Measurements from ENCODE around the gene STK24.

The STK24 gene

GRCh38 chr13:98485561-98485960, 91.3 kb downstream of the STK24 start:
- Histone ChIP-seq H2AK5ac (ENCODE audit: low read length) (no peak overlapping the region), H3K27me3 (ENCODE audit: insufficient read depth, low read length) (no peaks in the 10 kb centered on the region), H3K79me2 (ENCODE audit: control insufficient read depth, insufficient read depth, low read length, poor library complexity) (peaks cover 3% of the 10 kb centered on the region), H3K14ac (ENCODE audit: low read length) (no peak overlapping the region), H2BK5ac (ENCODE audit: low read depth, low read length, poor library complexity) (no peak overlapping the region), H4K8ac (ENCODE audit: low read depth, low read length) (no peak overlapping the region), H3K4me3 (ENCODE audit: low read depth, low read length) (no peak overlapping the region), H3K23ac (ENCODE audit: low read length) (no peak overlapping the region), H3K36me3 (ENCODE audit: control insufficient read depth in 1 of 2, insufficient read depth in 2 of 2, low read length in 2 of 2) (peaks cover 0 to 2% of the 10 kb centered on the region in 2 experiments), H3K79me1 (ENCODE audit: low read length) (peaks cover 15% of the 10 kb centered on the region), H4K12ac (ENCODE audit: low read depth, low read length) (no peak overlapping the region), H3K27ac (ENCODE audit: low read depth, low read length) (no peak overlapping the region), H3K18ac (ENCODE audit: low read length) (peak overlapping the region; percentile 67), H2BK120ac (ENCODE audit: insufficient read depth, low read length, poor library complexity) (peak overlapping the region; percentile 10), H3K9me3 (ENCODE audit: insufficient read depth, low read depth, low read length) (no peaks in the 10 kb centered on the region), H2BK12ac (ENCODE audit: low read length) (no peak overlapping the region), H4K91ac (ENCODE audit: low read depth, low read length) (peak overlapping the region; percentile 57), H3K4me1 (ENCODE audit: control insufficient read depth in 1 of 2, insufficient read depth in 2 of 2, low read length in 2 of 2) (peaks cover 35 to 37% of the 10 kb centered on the region in 2 experiments), H3K4me2 (ENCODE audit: low read length) (no peak overlapping the region), H3K4ac (ENCODE audit: low read depth, low read length) (peak overlapping the region; percentile 25), H2AFZ (ENCODE audit: insufficient read depth, low read length, poor library complexity) (no peak overlapping the region), H3K9ac (ENCODE audit: low read length) (no peak overlapping the region)
- WGBS (ENCODE audit: extremely low coverage, insufficient coverage, insufficient read length): no CpG with 5 or more reads among the region's 11 CpGs
- DNase-seq: no peak

DNA sequence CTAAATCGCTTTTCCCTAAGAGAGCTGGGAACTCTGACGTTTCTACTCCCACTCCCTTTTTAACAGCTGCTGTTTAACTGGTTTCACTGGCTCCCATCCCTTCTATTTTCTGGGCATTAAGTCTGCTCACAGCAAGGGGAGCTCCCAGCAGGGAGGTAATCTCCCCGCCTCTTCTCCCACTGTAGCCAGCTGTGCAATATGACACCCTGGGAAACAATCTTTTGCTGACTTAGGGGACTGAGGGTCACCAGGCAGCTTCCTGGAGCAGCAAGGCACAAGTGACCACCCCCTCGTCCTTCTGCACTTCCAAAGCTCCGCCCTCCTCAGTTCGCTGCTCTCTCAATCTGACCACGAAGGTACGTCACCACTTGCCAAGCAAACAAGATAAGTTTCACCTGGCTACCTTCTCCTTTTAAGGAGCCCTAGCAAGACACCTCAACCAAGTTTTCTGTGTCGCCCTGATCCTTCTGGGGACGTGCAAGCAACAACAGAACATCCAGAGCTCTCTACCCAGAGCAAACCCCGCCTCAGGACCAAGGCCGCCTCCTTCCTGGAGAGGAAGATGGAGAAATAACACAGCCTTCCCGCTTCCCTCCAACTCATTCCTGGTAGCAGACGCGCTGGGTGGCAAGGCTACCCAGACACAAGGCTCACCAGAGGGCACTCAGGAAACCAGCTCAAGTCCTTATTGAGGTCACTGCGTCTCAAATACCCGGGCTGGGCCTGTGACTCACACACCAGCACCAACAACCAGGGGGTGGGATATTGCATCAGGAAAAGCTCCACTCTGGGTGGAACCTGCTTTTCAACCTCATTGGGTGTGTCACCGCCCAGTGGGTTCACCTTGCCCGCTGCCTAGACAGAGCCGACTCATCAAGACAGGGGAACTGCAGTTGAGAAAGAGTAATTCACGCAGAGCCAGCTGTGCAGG, 92.4 kb downstream of the STK24 start:
- H3K4me1 ChIP-seq (ENCODE audit: control insufficient read depth in 1 of 2, insufficient read depth in 2 of 2, low read length in 2 of 2): peaks cover 35 to 37% of the 10 kb centered on the region in 2 experiments
- peak overlapping the region; percentile 24 for H2AFZ ChIP-seq (ENCODE audit: insufficient read depth, low read length, poor library complexity)
- H4K8ac ChIP-seq (ENCODE audit: low read depth, low read length): peak overlapping the region; percentile 40
- H2BK5ac ChIP-seq (ENCODE audit: low read depth, low read length, poor library complexity): peak overlapping the region; percentile 11
- WGBS (ENCODE audit: extremely low coverage, insufficient coverage, insufficient read length): no CpG with 5 or more reads among the region's 21 CpGs
- peak; percentile 99 for DNase-seq
- H3K27me3 ChIP-seq (ENCODE audit: insufficient read depth, low read length): no peaks in the 10 kb centered on the region
- H3K4me3 ChIP-seq (ENCODE audit: low read depth, low read length): no peak overlapping the region
- H2BK12ac ChIP-seq (ENCODE audit: low read length): no peak overlapping the region
- no peak overlapping the region for H4K12ac ChIP-seq (ENCODE audit: low read depth, low read length)
- no peak overlapping the region for H3K23ac ChIP-seq (ENCODE audit: low read length)
- H2AK5ac ChIP-seq (ENCODE audit: low read length): no peak overlapping the region
- H3K14ac ChIP-seq (ENCODE audit: low read length): peak overlapping the region; percentile 12
- no peak overlapping the region for H3K9ac ChIP-seq (ENCODE audit: low read length)
- H3K4ac ChIP-seq (ENCODE audit: low read depth, low read length): peak overlapping the region; percentile 37
- H3K79me1 ChIP-seq (ENCODE audit: low read length): peaks cover 15% of the 10 kb centered on the region
- peak overlapping the region; percentile 66 for H3K27ac ChIP-seq (ENCODE audit: low read depth, low read length)
- H4K91ac ChIP-seq (ENCODE audit: low read depth, low read length): peak overlapping the region; percentile 49
- peak overlapping the region; percentile 33 for H2BK120ac ChIP-seq (ENCODE audit: insufficient read depth, low read length, poor library complexity)
- peaks cover 3% of the 10 kb centered on the region for H3K79me2 ChIP-seq (ENCODE audit: control insufficient read depth, insufficient read depth, low read length, poor library complexity)
- H3K9me3 ChIP-seq (ENCODE audit: insufficient read depth, low read depth, low read length): no peaks in the 10 kb centered on the region
- peak overlapping the region; percentile 38 for H3K18ac ChIP-seq (ENCODE audit: low read length)
- peak overlapping the region; percentile 43 for H3K4me2 ChIP-seq (ENCODE audit: low read length)
- no peaks in the 10 kb centered on the region for H3K36me3 ChIP-seq (ENCODE audit: control insufficient read depth in 1 of 2, insufficient read depth in 2 of 2, low read length in 2 of 2)

DNA sequence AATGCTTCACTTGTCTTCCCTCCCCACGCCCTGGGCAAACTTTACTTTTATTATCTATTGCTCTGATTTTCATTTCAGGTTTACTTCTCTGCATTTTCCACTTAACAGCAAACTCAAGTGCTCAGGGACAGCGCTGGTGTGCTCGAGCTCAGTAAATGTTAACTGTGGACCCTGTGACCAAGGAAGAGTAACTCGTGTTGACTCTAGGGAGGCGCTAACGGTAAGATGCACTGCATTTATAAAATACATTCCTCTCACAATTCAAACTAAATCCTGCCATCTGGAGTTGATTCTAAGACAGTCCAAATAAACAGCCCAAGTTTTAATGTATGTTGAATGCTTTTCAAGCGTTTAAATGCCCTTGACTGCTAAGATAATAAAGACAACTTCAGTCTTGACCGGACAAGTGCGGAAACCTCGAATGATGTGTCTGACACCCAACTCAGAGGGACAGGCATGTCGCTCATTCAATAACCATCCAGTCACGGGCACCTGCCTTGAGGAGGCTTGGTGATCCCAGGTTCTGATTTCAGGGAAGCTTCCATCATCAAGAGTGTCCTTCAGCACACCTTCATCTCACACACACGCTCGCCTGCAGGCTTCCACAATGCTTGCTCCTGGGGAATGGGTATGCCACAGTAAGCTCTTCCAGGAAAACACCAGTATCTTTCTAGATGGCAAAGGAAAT, 93.2 kb downstream of the STK24 start:
- Histone ChIP-seq H3K4me3 (ENCODE audit: low read depth, low read length) (no peak overlapping the region), H2AK5ac (ENCODE audit: low read length) (peak overlapping the region; percentile 22), H3K9ac (ENCODE audit: low read length) (no peak overlapping the region), H3K14ac (ENCODE audit: low read length) (peak overlapping the region; percentile 45), H3K4me1 (ENCODE audit: control insufficient read depth in 1 of 2, insufficient read depth in 2 of 2, low read length in 2 of 2) (peaks cover 38 to 39% of the 10 kb centered on the region in 2 experiments), H4K8ac (ENCODE audit: low read depth, low read length) (peak overlapping the region; percentile 7), H4K91ac (ENCODE audit: low read depth, low read length) (peak overlapping the region; percentile 59), H3K36me3 (ENCODE audit: control insufficient read depth in 1 of 2, insufficient read depth in 2 of 2, low read length in 2 of 2) (no peaks in the 10 kb centered on the region), H3K27me3 (ENCODE audit: insufficient read depth, low read length) (no peaks in the 10 kb centered on the region), H2BK12ac (ENCODE audit: low read length) (no peak overlapping the region), H3K4ac (ENCODE audit: low read depth, low read length) (peak overlapping the region; percentile 86), H2BK120ac (ENCODE audit: insufficient read depth, low read length, poor library complexity) (no peak overlapping the region), H3K9me3 (ENCODE audit: insufficient read depth, low read depth, low read length) (no peaks in the 10 kb centered on the region), H4K12ac (ENCODE audit: low read depth, low read length) (no peak overlapping the region), H3K23ac (ENCODE audit: low read length) (no peak overlapping the region), H3K18ac (ENCODE audit: low read length) (peak overlapping the region; percentile 83), H3K79me1 (ENCODE audit: low read length) (peaks cover 15% of the 10 kb centered on the region), H3K4me2 (ENCODE audit: low read length) (peak overlapping the region; percentile 43), H3K27ac (ENCODE audit: low read depth, low read length) (peak overlapping the region; percentile 66), H3K79me2 (ENCODE audit: control insufficient read depth, insufficient read depth, low read length, poor library complexity) (peaks cover 3% of the 10 kb centered on the region), H2AFZ (ENCODE audit: insufficient read depth, low read length, poor library complexity) (peak overlapping the region; percentile 32), H2BK5ac (ENCODE audit: low read depth, low read length, poor library complexity) (peak overlapping the region; percentile 58)
- WGBS (ENCODE audit: extremely low coverage, insufficient coverage, insufficient read length): no CpG with 5 or more reads among the region's 14 CpGs
- DNase-seq: no peak

DNA sequence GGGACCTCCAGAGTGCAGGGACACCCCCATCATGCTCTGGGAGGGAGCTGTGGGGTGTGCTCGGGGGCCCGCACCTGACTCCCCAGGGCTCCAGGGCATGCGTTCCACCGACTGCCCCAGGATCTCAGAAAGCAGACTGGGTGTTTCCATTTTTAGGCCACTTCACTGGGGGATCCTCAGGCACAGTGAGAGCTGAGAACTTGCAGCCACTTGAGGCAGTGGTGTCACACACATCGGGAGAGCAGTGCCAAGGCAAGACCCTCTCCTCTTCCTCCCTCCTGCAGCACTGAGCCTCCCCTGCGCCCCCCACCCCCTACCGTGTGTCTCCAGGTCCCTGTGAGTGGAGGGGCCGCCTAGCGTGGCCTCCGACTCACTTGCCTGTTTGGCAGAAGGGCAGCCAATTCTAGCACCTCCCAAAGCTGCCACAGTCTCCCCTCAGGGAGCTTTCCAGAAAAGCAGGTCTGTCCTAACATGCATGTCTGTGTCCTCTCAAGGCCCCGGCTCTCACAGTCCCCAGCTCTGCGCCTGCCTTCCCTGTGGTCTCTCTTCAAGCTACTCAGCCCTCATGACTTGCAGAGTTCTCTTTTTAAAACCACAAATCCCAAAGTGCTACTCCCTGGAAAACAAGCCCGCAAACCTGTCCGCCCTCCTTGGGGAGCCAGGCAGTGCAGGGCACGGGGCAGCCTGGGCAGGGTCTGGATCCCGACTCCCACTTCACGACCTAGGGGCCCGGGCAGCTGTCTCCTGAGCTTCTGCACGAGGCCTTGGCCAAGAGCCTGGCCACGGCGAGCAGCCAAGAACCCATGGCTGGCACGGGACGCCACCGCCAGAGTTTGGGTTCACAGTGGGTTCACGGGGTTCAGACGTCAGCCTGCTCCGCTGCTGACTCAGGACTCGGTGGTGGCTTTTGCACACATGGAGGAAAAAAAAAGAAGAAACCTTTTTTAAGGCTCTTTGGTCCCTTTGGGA, 94.1 kb downstream of the STK24 start:
- H3K27me3 ChIP-seq (ENCODE audit: insufficient read depth, low read length): no peaks in the 10 kb centered on the region
- no peaks in the 10 kb centered on the region for H3K9me3 ChIP-seq (ENCODE audit: insufficient read depth, low read depth, low read length)
- H3K23ac ChIP-seq (ENCODE audit: low read length): no peak overlapping the region
- DNase-seq: no peak
- no CpG with 5 or more reads among the region's 28 CpGs for WGBS (ENCODE audit: extremely low coverage, insufficient coverage, insufficient read length)
- H3K27ac ChIP-seq (ENCODE audit: low read depth, low read length): no peak overlapping the region
- H3K4me1 ChIP-seq (ENCODE audit: control insufficient read depth in 1 of 2, insufficient read depth in 2 of 2, low read length in 2 of 2): peaks cover 43% of the 10 kb centered on the region in 2 experiments
- H4K12ac ChIP-seq (ENCODE audit: low read depth, low read length): no peak overlapping the region
- H3K18ac ChIP-seq (ENCODE audit: low read length): peak overlapping the region; percentile 83
- peak overlapping the region; percentile 86 for H3K4ac ChIP-seq (ENCODE audit: low read depth, low read length)
- H3K79me2 ChIP-seq (ENCODE audit: control insufficient read depth, insufficient read depth, low read length, poor library complexity): peaks cover 5% of the 10 kb centered on the region
- no peak overlapping the region for H3K4me3 ChIP-seq (ENCODE audit: low read depth, low read length)
- H3K9ac ChIP-seq (ENCODE audit: low read length): no peak overlapping the region
- H4K91ac ChIP-seq (ENCODE audit: low read depth, low read length): peak overlapping the region; percentile 26
- H3K36me3 ChIP-seq (ENCODE audit: control insufficient read depth in 1 of 2, insufficient read depth in 2 of 2, low read length in 2 of 2): no peaks in the 10 kb centered on the region
- no peak overlapping the region for H2AFZ ChIP-seq (ENCODE audit: insufficient read depth, low read length, poor library complexity)
- H4K8ac ChIP-seq (ENCODE audit: low read depth, low read length): no peak overlapping the region
- H2BK5ac ChIP-seq (ENCODE audit: low read depth, low read length, poor library complexity): no peak overlapping the region
- no peak overlapping the region for H2BK12ac ChIP-seq (ENCODE audit: low read length)
- peak overlapping the region; percentile 26 for H2AK5ac ChIP-seq (ENCODE audit: low read length)
- peaks cover 17% of the 10 kb centered on the region for H3K79me1 ChIP-seq (ENCODE audit: low read length)
- H3K14ac ChIP-seq (ENCODE audit: low read length): peak overlapping the region; percentile 17
- H2BK120ac ChIP-seq (ENCODE audit: insufficient read depth, low read length, poor library complexity): no peak overlapping the region
- H3K4me2 ChIP-seq (ENCODE audit: low read length): no peak overlapping the region
